Colonic mucosa (tissue), 4 donors: ENCODE results near the gene TSHZ1. TPM values are rescaled to one million over a fixed set of nuclear protein-coding genes. Genes with fewer than 3 reads are reported as not detected.

Source experiments
- DNase-seq: peaks from one replicate; pipeline ENCODE4 v3.0.0-alpha.2; 2020
- H3K27ac ChIP-seq: fragments of 200-600 bp; one replicate; pipeline ENCODE4 v1.8.0; 2021
- H3K27me3 ChIP-seq: fragments of 200-600 bp; one replicate; pipeline ENCODE4 v1.8.0; 2021
- H3K36me3 ChIP-seq: fragments of 200-600 bp; one replicate; pipeline ENCODE4 v1.8.0; 2021
- H3K4me1 ChIP-seq: fragments of 200-600 bp; one replicate; pipeline ENCODE4 v1.8.0; 2021; ENCODE audit warnings: mild to moderate bottlenecking
- H3K4me3 ChIP-seq: fragments of 200-600 bp; one replicate; pipeline ENCODE4 v1.8.0; 2021
- H3K9ac ChIP-seq, 2 donors: one replicate each; pipeline ENCODE4 v1.7.0; 2013; ENCODE audit warnings: control low read depth in 2 of 2, low read depth in 2 of 2, low read length in 2 of 2
- H3K9me3 ChIP-seq: fragments of 200-600 bp; one replicate; pipeline ENCODE4 v1.8.0; 2021
- CTCF ChIP-seq: fragments of 200-600 bp; IDR thresholded peaks from one replicate; pipeline ENCODE4 v1.8.0; 2022; ENCODE audit warnings: antibody characterized with exemption, mild to moderate bottlenecking
- intact Hi-C: fragments of 100-400 bp; cut with DNase I; formaldehyde crosslinking; loops from one replicate; pipeline ENCODE4 v1.14.1; 2022
- total RNA-seq, 2 donors: library from RNA; stranded (reverse); fragmentation: NEBNext Ultra II Directional in 1 of 2; extraction: Animal tissue kit (Norgen Biotek cat#: 25700) in 1 of 2; gene quantifications; one replicate each; pipeline ENCODE4 v1.2.1, GENCODE V29; 2021
- donor health status: healthy.
- donor health status: DM: no; HTN: no; CAD: no.
- donor health status: DM: no; HTN: no; CAD: no.

Gene TSHZ1
- total RNA-seq, 2 donors from 2014 or later = 16.6 to 34.3 TPM

DNA sequence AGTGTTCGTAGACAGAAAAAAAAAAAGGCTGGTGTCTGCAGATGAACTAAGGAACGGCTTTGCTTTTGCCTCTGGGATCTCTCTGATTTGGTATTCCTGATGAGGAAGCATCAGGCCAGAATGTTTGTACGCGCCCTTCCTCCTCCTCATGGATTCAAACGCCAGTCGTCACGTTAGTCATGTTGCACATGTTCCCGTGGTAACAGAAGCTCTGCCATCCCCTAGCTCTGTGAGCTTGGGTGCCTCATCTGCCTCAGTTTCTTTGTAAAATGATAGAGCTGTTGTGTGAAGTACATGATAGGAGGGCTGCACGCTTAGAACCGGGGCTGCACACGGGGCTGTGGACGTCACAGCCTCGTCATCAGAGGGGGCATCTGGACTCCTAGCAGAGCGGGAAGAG, 47.0 kb downstream of the TSHZ1 start:
- TF ChIP-seq CTCF = no peak
- H3K4me1 ChIP-seq = no peaks in the 10 kb centered on the region
- H3K4me3 ChIP-seq = no peak overlapping the region
- H3K9ac ChIP-seq = no peak overlapping the region
- H3K27me3 ChIP-seq = no peaks in the 10 kb centered on the region
- no peak for DNase-seq
- no peaks in the 10 kb centered on the region for H3K9me3 ChIP-seq
- no peak overlapping the region for H3K27ac ChIP-seq
- intact Hi-C loops = no loop called here
- no peaks in the 10 kb centered on the region for H3K36me3 ChIP-seq

DNA sequence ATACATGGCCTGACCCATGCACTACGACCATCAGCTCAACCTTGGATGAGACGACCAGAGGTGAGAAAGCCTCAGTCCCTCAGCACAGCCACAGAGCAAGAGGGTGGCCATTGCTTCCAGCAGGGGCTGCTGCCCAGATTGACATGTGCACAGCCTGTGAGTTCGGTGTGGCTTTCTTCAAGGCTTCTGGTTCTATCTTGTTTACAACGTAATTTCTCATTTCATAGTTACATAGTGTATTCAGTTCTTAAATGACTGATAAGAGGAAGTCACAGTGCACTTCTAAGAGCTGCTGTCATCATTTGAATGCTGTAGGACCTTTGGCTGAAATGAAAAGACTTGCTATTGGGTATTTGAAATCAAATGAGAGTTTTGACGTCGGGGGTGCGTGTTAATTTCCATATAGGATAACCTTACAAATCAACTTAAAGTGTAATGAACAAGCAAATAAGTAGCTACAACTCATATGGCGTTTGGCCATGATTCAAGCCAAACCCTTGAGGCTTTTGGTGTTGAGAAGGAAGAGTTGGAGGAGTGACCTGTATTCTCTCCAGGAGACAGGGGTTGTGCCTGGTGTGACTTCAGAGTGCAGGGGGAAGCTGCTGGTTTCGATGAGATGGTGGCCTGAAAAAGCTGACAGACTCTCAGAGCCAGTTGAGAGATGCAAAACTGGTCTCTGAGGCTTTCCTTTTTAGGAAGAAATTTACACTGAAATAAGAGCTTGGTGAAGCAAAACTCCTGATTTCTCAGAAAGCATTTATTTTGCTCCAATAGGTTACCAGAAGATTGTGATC, 51.0 kb downstream of the TSHZ1 start:
- Histone ChIP-seq H3K4me3 (no peak overlapping the region), H3K4me1 (no peaks in the 10 kb centered on the region), H3K9me3 (no peaks in the 10 kb centered on the region), H3K9ac (no peak overlapping the region), H3K27ac (no peak overlapping the region), H3K36me3 (no peaks in the 10 kb centered on the region), H3K27me3 (no peaks in the 10 kb centered on the region)
- peak; percentile 12 for DNase-seq
- intact Hi-C loops = no loop called here
- TF ChIP-seq CTCF = no peak

DNA sequence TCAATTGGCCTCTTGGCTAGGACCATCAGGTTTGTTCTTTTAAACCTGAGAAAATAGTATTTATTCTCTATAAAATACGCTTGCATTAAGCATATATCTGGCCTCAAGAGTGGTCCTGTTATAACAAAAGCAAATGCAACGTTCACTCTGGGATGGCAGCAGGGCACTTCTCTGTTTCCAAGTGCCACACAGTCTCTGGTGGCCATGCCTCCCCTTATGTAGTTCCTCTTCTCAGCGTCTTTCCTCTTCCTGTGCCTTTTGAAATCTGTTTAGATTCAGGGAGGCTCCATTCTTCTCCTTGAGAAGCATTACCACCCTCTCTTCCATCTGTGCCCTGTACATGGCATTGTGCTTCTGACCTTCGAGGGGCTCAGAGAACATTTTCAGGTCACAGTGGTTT, 51.9 kb downstream of the TSHZ1 start:
- Histone ChIP-seq H3K9ac (no peak overlapping the region), H3K4me1 (no peaks in the 10 kb centered on the region), H3K27me3 (no peaks in the 10 kb centered on the region), H3K4me3 (no peak overlapping the region), H3K9me3 (no peaks in the 10 kb centered on the region), H3K36me3 (no peaks in the 10 kb centered on the region), H3K27ac (no peak overlapping the region)
- no peak for TF ChIP-seq CTCF
- intact Hi-C loops = no loop called here
- DNase-seq = peak; percentile 12

DNA sequence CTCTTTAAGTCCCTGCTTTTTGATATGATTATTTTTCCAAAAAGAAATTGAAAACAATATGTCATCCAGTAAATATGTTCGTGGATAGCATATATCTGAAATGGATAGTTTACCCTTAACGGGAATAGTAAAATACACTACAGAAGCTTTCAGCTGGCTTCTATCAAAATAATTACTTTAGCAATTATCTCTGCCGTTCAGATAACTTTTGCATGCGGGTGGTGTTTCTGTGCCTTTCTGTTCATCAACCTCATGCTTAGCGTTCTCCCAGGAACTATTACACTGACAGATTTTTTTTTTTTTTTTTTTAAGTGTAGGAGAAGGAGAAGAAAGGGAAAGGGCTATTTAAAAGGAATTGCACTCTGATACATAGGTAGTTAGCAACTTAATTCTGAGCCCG, 53.6 kb downstream of the TSHZ1 start:
- no peak overlapping the region for H3K4me3 ChIP-seq
- no peaks in the 10 kb centered on the region for H3K36me3 ChIP-seq
- intact Hi-C loops = no loop called here
- no peaks in the 10 kb centered on the region for H3K27me3 ChIP-seq
- DNase-seq = no peak
- H3K4me1 ChIP-seq = no peaks in the 10 kb centered on the region
- no peak for TF ChIP-seq CTCF
- no peak overlapping the region for H3K27ac ChIP-seq
- H3K9ac ChIP-seq = no peak overlapping the region
- H3K9me3 ChIP-seq = no peaks in the 10 kb centered on the region

DNA sequence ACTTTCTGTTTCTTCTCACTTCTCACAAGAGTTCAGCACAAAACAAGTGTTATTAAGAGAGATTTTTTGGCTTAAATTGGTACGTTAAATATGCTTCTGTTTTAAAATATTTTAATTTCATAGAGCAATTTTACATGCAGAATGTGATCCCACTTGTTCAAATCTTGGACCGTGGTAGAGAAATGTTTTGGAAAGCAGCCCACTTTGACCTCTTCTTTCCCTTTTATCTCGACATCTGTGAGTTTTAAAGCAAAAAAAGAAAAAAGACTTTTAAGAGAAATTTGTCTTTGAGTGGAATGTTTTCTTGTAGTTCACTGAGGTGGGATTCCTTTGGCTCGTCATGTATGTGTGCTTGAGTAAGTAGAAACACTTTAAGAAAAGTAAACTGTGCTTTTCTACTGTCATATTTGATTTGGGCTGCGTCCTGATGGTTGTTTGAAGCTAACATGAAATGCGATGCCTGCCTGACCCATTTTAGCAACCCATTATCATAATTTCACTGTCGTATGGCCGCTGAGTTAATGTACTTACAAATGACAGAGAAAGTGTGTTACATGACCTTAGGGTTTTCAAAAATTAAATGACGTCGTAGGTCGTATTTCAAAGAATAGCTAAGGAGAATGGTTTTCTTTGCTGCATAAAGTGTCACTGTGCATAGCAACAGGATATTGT, 54.5 kb downstream of the TSHZ1 start:
- intact Hi-C loops = no loop called here
- no peak for DNase-seq
- no peaks in the 10 kb centered on the region for H3K27me3 ChIP-seq
- no peaks in the 10 kb centered on the region for H3K4me1 ChIP-seq
- no peak overlapping the region for H3K27ac ChIP-seq
- no peaks in the 10 kb centered on the region for H3K9me3 ChIP-seq
- H3K4me3 ChIP-seq = no peak overlapping the region
- no peak for TF ChIP-seq CTCF
- H3K9ac ChIP-seq = no peak overlapping the region
- no peaks in the 10 kb centered on the region for H3K36me3 ChIP-seq
